H9 (cell line): ENCODE data around the gene LAYN. TPM values are rescaled to one million over a fixed set of nuclear protein-coding genes. Genes with fewer than 3 reads are reported as not detected.

ENCODE experiments used
- DNase-seq: peaks from one replicate; pipeline ENCODE4 v3.0.0-alpha.2; 2017
- H2AFZ ChIP-seq: one replicate; pipeline ENCODE4 v1.6.1; 2013; ENCODE audit warnings: mild to moderate bottlenecking, low read length, control low read depth, moderate library complexity
- H2AK5ac ChIP-seq: 2 replicates; pipeline ENCODE4 v1.6.1; 2013; ENCODE audit warnings: low read length, control low read depth, mixed read lengths; ENCODE audit not compliant: insufficient read length
- H2BK120ac ChIP-seq: one replicate; pipeline ENCODE4 v1.6.1; 2013; ENCODE audit warnings: low read depth, mild to moderate bottlenecking, low read length, control low read depth, inconsistent platforms; ENCODE audit not compliant: poor library complexity, severe bottlenecking
- H2BK12ac ChIP-seq: 2 replicates; pipeline ENCODE4 v1.6.1; 2013; ENCODE audit warnings: low read length, control low read depth, mixed read lengths, low read depth; ENCODE audit not compliant: insufficient read length
- H2BK15ac ChIP-seq: 2 replicates; pipeline ENCODE4 v1.6.1; 2013; ENCODE audit warnings: low read depth, low read length, control low read depth
- H2BK20ac ChIP-seq: one replicate; pipeline ENCODE4 v1.6.1; 2013; ENCODE audit warnings: low read depth, mild to moderate bottlenecking, low read length, control low read depth, inconsistent platforms; ENCODE audit not compliant: poor library complexity, severe bottlenecking
- H2BK5ac ChIP-seq: 2 replicates; pipeline ENCODE4 v1.6.1; 2013; ENCODE audit warnings: low read length, control low read depth, mixed read lengths; ENCODE audit not compliant: insufficient read length
- H3K14ac ChIP-seq: 2 replicates; pipeline ENCODE4 v1.6.1; 2013; ENCODE audit warnings: low read length, control low read depth; ENCODE audit not compliant: insufficient read depth
- H3K18ac ChIP-seq: 2 replicates; pipeline ENCODE4 v1.6.1; 2013; ENCODE audit warnings: low read depth, mild to moderate bottlenecking, mixed read lengths, low read length, control low read depth; ENCODE audit not compliant: insufficient read length
- H3K23ac ChIP-seq: 2 replicates; pipeline ENCODE4 v1.6.1; 2013; ENCODE audit warnings: low read length, control low read depth, mixed read lengths, low read depth; ENCODE audit not compliant: insufficient read length
- H3K23me2 ChIP-seq: 2 replicates; pipeline ENCODE4 v1.6.1; 2013; ENCODE audit warnings: low read depth, mild to moderate bottlenecking, mixed read lengths, low read length, control low read depth; ENCODE audit not compliant: insufficient read length, poor library complexity, severe bottlenecking
- H3K27ac ChIP-seq: 2 replicates; pipeline ENCODE4 v1.5.1; 2013; ENCODE audit warnings: low read length, control low read depth, mixed read lengths, low read depth; ENCODE audit not compliant: insufficient read length
- H3K27me3 ChIP-seq: 2 replicates; pipeline ENCODE4 v1.6.1; 2013; ENCODE audit warnings: low read length, control low read depth, inconsistent platforms; ENCODE audit not compliant: insufficient read depth
- H3K4ac ChIP-seq: 2 replicates; pipeline ENCODE4 v1.6.1; 2013; ENCODE audit warnings: low read depth, mild to moderate bottlenecking, control low read depth, inconsistent platforms, low read length, moderate library complexity
- H3K4me1 ChIP-seq: 2 replicates; pipeline ENCODE4 v1.6.1; 2013; ENCODE audit warnings: low read length, control low read depth, inconsistent platforms; ENCODE audit not compliant: insufficient read depth
- H3K4me2 ChIP-seq: 2 replicates; pipeline ENCODE4 v1.6.1; 2013; ENCODE audit warnings: low read length, control low read depth, mixed read lengths; ENCODE audit not compliant: insufficient read length, insufficient read depth
- H3K56ac ChIP-seq: 2 replicates; pipeline ENCODE4 v1.6.1; 2013; ENCODE audit warnings: low read depth, mild to moderate bottlenecking, mixed read lengths, low read length, control low read depth; ENCODE audit not compliant: insufficient read length
- H3K79me1 ChIP-seq: 2 replicates; pipeline ENCODE4 v1.6.1; 2013; ENCODE audit warnings: low read depth, mild to moderate bottlenecking, moderate library complexity, low read length, control low read depth, inconsistent platforms; ENCODE audit not compliant: insufficient read depth, poor library complexity, severe bottlenecking
- H3K79me2 ChIP-seq: 2 replicates; pipeline ENCODE4 v1.6.1; 2013; ENCODE audit warnings: low read length, control low read depth, inconsistent platforms; ENCODE audit not compliant: insufficient read depth
- H3K9ac ChIP-seq: 2 replicates; pipeline ENCODE4 v1.6.1; 2013; ENCODE audit warnings: low read length, control low read depth, mixed read lengths; ENCODE audit not compliant: insufficient read length; ENCODE audit errors: extremely low read depth
- H3K9me3 ChIP-seq: one replicate; pipeline ENCODE4 v1.6.1; 2013; ENCODE audit warnings: low read depth, low read length, inconsistent platforms; ENCODE audit not compliant: control insufficient read depth
- H3T11ph ChIP-seq: one replicate; pipeline ENCODE4 v1.6.1; 2013; ENCODE audit warnings: mild to moderate bottlenecking, low read length, control low read depth, inconsistent platforms
- H4K20me1 ChIP-seq: one replicate; pipeline ENCODE4 v1.6.1; 2013; ENCODE audit not compliant: control insufficient read depth, insufficient read length, insufficient read depth
- H4K5ac ChIP-seq: 2 replicates; pipeline ENCODE4 v1.6.1; 2013; ENCODE audit warnings: low read depth, mild to moderate bottlenecking, mixed read lengths, low read length, control low read depth; ENCODE audit not compliant: insufficient read length
- H4K8ac ChIP-seq: replicated peaks from 2 replicates; pipeline ENCODE4 v1.6.1; 2013; ENCODE audit warnings: low read length, control low read depth, mixed read lengths, low read depth; ENCODE audit not compliant: insufficient read length
- H4K91ac ChIP-seq: 2 replicates; pipeline ENCODE4 v1.6.1; 2013; ENCODE audit warnings: low read depth, mild to moderate bottlenecking, moderate library complexity, mixed read lengths, low read length, control low read depth; ENCODE audit not compliant: insufficient read length
- H3K27ac Mint-ChIP-seq, 3 experiments: 2 replicates in 2 of 3; 3 replicates in 1 of 3; pipeline ENCODE4 v1.8.0; 2020 to 2021; ENCODE audit warnings: mixed read lengths in 3 of 3, mild to moderate bottlenecking in 1 of 3, moderate library complexity in 1 of 3
- H3K27me3 Mint-ChIP-seq: 2 replicates; pipeline ENCODE4 v1.8.0; 2021; ENCODE audit warnings: low read depth, mild to moderate bottlenecking, moderate library complexity, mixed read lengths
- H3K36me3 Mint-ChIP-seq, 3 experiments: 2 replicates in 2 of 3; 3 replicates in 1 of 3; pipeline ENCODE4 v1.8.0; 2020 to 2021; ENCODE audit warnings: low read depth in 3 of 3, mixed read lengths in 3 of 3; ENCODE audit not compliant: insufficient read depth in 1 of 3
- H3K4me1 Mint-ChIP-seq, 2 experiments: 2 replicates each; pipeline ENCODE4 v1.8.0; 2020; ENCODE audit warnings: mixed read lengths in 2 of 2
- H3K4me3 Mint-ChIP-seq, 2 experiments: 2 replicates in 1 of 2; 3 replicates in 1 of 2; pipeline ENCODE4 v1.8.0; 2020 to 2021; ENCODE audit warnings: mild to moderate bottlenecking in 2 of 2, mixed read lengths in 2 of 2, moderate library complexity in 1 of 2
- H3K9me3 Mint-ChIP-seq, 2 experiments: 2 replicates in 1 of 2; 3 replicates in 1 of 2; pipeline ENCODE4 v1.8.0; 2020; ENCODE audit warnings: mild to moderate bottlenecking in 2 of 2, mixed read lengths in 2 of 2, moderate library complexity in 1 of 2
- CTCF ChIP-seq: fragments of 200-600 bp; sonication (generic); conservative IDR thresholded peaks from 3 replicates; pipeline ENCODE4 v1.8.0; 2021; ENCODE audit warnings: antibody characterized with exemption, mild to moderate bottlenecking
- WGBS: extraction: QIAGEN DNeasy Blood & Tissue Kit; methylation state at CpG from one replicate; pipeline ENCODE4 v1.1.7; 2013; ENCODE audit warnings: missing lambda C conversion rate, low lambda C conversion rate, mixed read lengths; ENCODE audit not compliant: insufficient read length; ENCODE audit errors: extremely low coverage; 5-methylcytosine and 5-hydroxymethylcytosine counted together
- total RNA-seq: library from RNA; stranded (reverse); gene quantifications from 2 replicates; pipeline ENCODE4 v1.2.1, GENCODE V29; 2021

Gene LAYN
- total RNA-seq, 1 experiment from 2014 or later: 3.1 TPM

- Histone ChIP-seq H3K56ac (no peak within 1 kb of the TSS), H3K14ac (no peak within 1 kb of the TSS), H3K27me3 (peaks cover 13% of the 10 kb centered on the region; the same call in 1 of the 2 replicates), H3K4me2 (peak within 1 kb of the TSS; percentile 80), H4K8ac (no peak within 1 kb of the TSS), H2BK15ac (no peak within 1 kb of the TSS), H2BK5ac (no peak within 1 kb of the TSS), H3K4me1 (peaks cover 3% of the 10 kb centered on the region; the same call in 1 of the 2 replicates), H3K9ac (no peak within 1 kb of the TSS), H2AFZ (no peak within 1 kb of the TSS), H3K4ac (no peak within 1 kb of the TSS), H2BK20ac (no peak within 1 kb of the TSS), H3K79me2 (no peaks in the 10 kb centered on the region), H3K79me1 (no peaks in the 10 kb centered on the region), H4K20me1 (no peaks in the 10 kb centered on the region), H3K23ac (no peak within 1 kb of the TSS), H2BK12ac (no peak within 1 kb of the TSS), H4K5ac (no peak within 1 kb of the TSS), H3T11ph (no peak within 1 kb of the TSS), H4K91ac (no peak within 1 kb of the TSS), H3K27ac (no peak within 1 kb of the TSS), H2AK5ac (no peak within 1 kb of the TSS), H3K23me2 (peaks cover 15% of the 10 kb centered on the region), H3K9me3 (no peaks in the 10 kb centered on the region), H2BK120ac (no peak within 1 kb of the TSS), H3K18ac (no peak within 1 kb of the TSS)
- Mint-ChIP-seq H3K4me3 (peak within 1 kb of the TSS; percentile 61 to 79), H3K27ac (peak within 1 kb of the TSS in 1 of 3 experiments; percentile 70; a peak in 1 of 7 replicates), H3K9me3 (no peaks in the 10 kb centered on the region; a peak in 1 of 5 replicates), H3K27me3 (peaks cover 44% of the 10 kb centered on the region), H3K4me1 (peaks cover 11 to 18% of the 10 kb centered on the region in 2 experiments), H3K36me3 (no peaks in the 10 kb centered on the region)
- peak; percentile 44; the same call in 2 of the 3 replicates for TF ChIP-seq CTCF
- WGBS: no CpG with 5 or more reads among the region's 39 CpGs
- DNase-seq: peak; percentile 83
Measured at GRCh38 chr11:111514216-111515031, 26.1 kb upstream of the LAYN start, which contains the start of gene HOATZ. TSS of gene HOATZ (plus strand) at chr11:111514778. CDS start at chr11:111514785, 7 bp downstream.
